HG03139 (cell line): ENCODE measurements around the gene ANKK1.

Experiments
- ATAC-seq: cut with Tn5 transposase; IDR thresholded peaks from one replicate; pipeline ENCODE4 v1.9.1; 2021; ENCODE audit not compliant: unreplicated experiment

Gene ANKK1

DNA sequence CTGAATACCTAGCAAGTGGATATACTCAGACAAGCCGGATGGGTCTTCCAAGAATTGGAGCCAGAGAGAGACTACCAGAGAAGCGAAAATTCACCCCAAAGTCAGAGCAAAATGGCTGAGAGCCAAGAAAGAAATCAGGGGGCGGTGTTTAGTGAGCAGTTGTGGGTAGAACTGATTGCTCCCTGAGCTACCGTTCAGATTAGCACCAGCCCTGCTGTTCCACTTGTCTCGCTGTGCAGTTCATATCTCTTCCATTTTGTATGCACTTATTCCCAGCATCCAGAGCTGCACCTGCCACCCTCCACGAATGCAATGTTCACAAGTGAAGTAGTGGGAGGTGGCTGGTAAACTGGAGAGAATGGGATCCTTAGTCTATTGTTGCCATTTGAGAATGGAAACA is 62.2 kb downstream of the ANKK1 start:
- no peak for ATAC-seq
